DND-41 (cell line): ENCODE data around the gene ENTPD8.

ENCODE experiments used
- ATAC-seq: fragments of 200-7000 bp; cut with Tn5 transposase; 3 replicates; pipeline ENCODE4 v1.9.1; 2021; ENCODE audit warnings: low read depth; ENCODE audit not compliant: insufficient read depth
- DNase-seq: peaks from one replicate; pipeline ENCODE4 v3.0.0-alpha.2; 2020
- H2AFZ ChIP-seq: 2 replicates; pipeline ENCODE4 v1.6.0; 2012; ENCODE audit warnings: low read depth, low read length
- H3K27ac ChIP-seq: 2 replicates; pipeline ENCODE4 v1.5.1; 2012; ENCODE audit warnings: low read length, inconsistent platforms
- H3K27me3 ChIP-seq: fragments of 200-600 bp; sonication (generic); 2 replicates; pipeline ENCODE4 v1.6.0; 2012; ENCODE audit warnings: low read length, mild to moderate bottlenecking, inconsistent platforms; ENCODE audit not compliant: insufficient read depth, poor library complexity
- H3K36me3 ChIP-seq: 2 replicates; pipeline ENCODE4 v1.5.1; 2012; ENCODE audit warnings: low read length, inconsistent platforms; ENCODE audit not compliant: insufficient read depth
- H3K4me1 ChIP-seq: 2 replicates; pipeline ENCODE4 v1.5.1; 2012; ENCODE audit warnings: mild to moderate bottlenecking, low read length; ENCODE audit not compliant: insufficient read depth
- H3K4me2 ChIP-seq: 2 replicates; pipeline ENCODE4 v1.6.0; 2012; ENCODE audit warnings: mild to moderate bottlenecking, moderate library complexity, low read length, inconsistent platforms; ENCODE audit not compliant: insufficient read depth
- H3K4me3 ChIP-seq, 2 experiments: fragments of 200-600 bp in 1 of 2; shearing (Covaris generic) in 1 of 2; 2 replicates each; pipeline ENCODE4 v1.5.1; 2012 to 2016; ENCODE audit warnings: inconsistent platforms in 2 of 2, low read length in 2 of 2, mild to moderate bottlenecking in 2 of 2, low read depth in 1 of 2, moderate library complexity in 1 of 2
- H3K79me2 ChIP-seq: 2 replicates; pipeline ENCODE4 v1.6.0; 2012; ENCODE audit warnings: low read length, inconsistent platforms; ENCODE audit not compliant: insufficient read depth
- H3K9ac ChIP-seq: 2 replicates; pipeline ENCODE4 v1.6.0; 2012; ENCODE audit warnings: low read depth, mild to moderate bottlenecking, inconsistent platforms, low read length, moderate library complexity
- H3K9me3 ChIP-seq: 2 replicates; pipeline ENCODE4 v1.5.1; 2012; ENCODE audit warnings: low read length, moderate library complexity, mild to moderate bottlenecking, inconsistent platforms; ENCODE audit not compliant: insufficient read depth, severe bottlenecking
- H4K20me1 ChIP-seq: 2 replicates; pipeline ENCODE4 v1.6.0; 2012; ENCODE audit warnings: low read length; ENCODE audit not compliant: insufficient read depth
- EZH2 ChIP-seq: IDR thresholded peaks from 3 replicates; pipeline ENCODE4 v1.6.1; 2012; ENCODE audit warnings: borderline replicate concordance, low read depth, mild to moderate bottlenecking, moderate library complexity, low read length, inconsistent platforms; ENCODE audit not compliant: severe bottlenecking
- TF ChIP-seq, protein P1 (sequence below): IDR thresholded peaks from 2 replicates; pipeline ENCODE4 v1.5.1; 2012; ENCODE audit warnings: borderline replicate concordance, low read length, moderate library complexity, mild to moderate bottlenecking; ENCODE audit not compliant: poor library complexity, severe bottlenecking; ENCODE audit errors: extremely low read depth

The ENTPD8 gene

DNA sequence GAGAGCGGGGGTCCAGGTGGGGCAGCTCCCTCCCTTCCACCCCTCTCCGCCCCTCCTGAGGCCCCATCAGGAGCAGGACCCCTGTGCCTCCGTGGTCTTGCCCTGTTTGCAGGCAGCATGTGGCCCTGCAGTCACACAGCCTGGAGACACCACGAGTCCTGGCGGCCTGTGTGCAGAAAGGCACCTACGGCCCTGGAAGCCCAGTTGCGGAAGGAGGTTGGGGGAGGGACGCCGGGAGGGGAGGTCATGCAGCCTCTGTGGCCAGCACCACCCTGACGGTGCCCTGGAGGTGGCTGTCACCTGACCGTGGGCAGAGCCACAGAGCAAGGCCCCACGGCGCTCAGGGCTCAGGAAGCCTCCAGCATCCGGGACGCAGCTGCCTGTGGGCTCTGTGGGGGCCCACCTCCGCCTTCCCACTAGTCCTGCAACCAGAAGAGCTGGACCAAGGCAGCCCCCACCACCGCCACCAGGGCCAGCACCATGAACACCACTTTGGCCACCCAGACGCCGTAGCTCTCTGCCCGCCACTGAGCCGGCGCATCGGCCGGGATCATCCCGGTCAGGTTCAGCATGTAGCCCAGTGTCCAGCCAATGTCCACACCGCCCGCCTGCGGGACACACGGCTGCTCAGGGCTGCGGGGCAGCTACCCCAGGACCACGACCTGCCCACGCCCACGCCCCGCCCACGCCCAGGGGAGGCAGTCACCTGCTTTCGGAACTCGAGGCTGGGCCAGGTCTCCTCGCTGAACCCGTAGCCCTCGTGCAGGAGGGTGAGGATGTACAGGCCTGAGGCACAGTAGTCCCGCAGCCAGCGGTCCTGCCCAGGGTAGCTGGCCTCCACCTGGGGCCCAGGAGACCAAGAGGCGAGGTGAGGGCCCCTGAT is 6.4 kb downstream of the ENTPD8 start:
- Histone ChIP-seq H3K4me1 (no peaks in the 10 kb centered on the region), H3K9ac (no peak overlapping the region), H3K27ac (no peak overlapping the region), H3K79me2 (no peaks in the 10 kb centered on the region), H2AFZ (no peak overlapping the region), H3K36me3 (no peaks in the 10 kb centered on the region), H3K4me3 (no peak overlapping the region), H3K4me2 (no peak overlapping the region), H4K20me1 (peaks cover 7% of the 10 kb centered on the region; the same call in 1 of the 2 replicates), H3K9me3 (no peaks in the 10 kb centered on the region), H3K27me3 (no peaks in the 10 kb centered on the region)
- TF ChIP-seq, protein P1, sequence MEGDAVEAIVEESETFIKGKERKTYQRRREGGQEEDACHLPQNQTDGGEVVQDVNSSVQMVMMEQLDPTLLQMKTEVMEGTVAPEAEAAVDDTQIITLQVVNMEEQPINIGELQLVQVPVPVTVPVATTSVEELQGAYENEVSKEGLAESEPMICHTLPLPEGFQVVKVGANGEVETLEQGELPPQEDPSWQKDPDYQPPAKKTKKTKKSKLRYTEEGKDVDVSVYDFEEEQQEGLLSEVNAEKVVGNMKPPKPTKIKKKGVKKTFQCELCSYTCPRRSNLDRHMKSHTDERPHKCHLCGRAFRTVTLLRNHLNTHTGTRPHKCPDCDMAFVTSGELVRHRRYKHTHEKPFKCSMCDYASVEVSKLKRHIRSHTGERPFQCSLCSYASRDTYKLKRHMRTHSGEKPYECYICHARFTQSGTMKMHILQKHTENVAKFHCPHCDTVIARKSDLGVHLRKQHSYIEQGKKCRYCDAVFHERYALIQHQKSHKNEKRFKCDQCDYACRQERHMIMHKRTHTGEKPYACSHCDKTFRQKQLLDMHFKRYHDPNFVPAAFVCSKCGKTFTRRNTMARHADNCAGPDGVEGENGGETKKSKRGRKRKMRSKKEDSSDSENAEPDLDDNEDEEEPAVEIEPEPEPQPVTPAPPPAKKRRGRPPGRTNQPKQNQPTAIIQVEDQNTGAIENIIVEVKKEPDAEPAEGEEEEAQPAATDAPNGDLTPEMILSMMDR, result no peak
- no peak for TF ChIP-seq EZH2
- ATAC-seq, result no peak
- DNase-seq, result no peak

DNA sequence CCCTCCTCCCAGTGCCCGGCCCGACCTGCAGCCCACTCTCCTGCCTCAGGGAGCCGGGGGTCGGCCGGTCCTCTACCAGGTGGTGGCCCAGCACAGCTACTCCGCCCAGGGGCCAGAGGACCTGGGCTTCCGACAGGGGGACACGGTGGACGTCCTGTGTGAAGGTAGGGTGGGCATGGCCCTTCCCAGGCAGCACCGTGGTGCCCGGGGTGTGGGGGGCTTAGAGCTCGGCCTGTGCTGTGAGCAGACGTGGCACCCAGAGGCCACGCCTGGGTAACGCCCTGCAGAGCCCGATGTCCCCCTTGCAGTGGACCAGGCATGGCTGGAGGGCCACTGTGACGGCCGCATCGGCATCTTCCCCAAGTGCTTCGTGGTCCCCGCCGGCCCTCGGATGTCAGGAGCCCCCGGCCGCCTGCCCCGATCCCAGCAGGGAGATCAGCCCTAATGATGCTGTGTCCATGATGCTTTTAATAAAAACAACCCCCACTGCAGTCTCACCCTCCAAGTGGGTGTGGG is 7.2 kb downstream of the ENTPD8 start:
- Histone ChIP-seq H3K9me3 (no peaks in the 10 kb centered on the region), H3K27ac (no peak overlapping the region), H3K36me3 (no peaks in the 10 kb centered on the region), H3K4me3 (no peak overlapping the region), H3K79me2 (no peaks in the 10 kb centered on the region), H3K4me1 (no peaks in the 10 kb centered on the region), H3K9ac (no peak overlapping the region), H3K4me2 (no peak overlapping the region), H3K27me3 (no peaks in the 10 kb centered on the region), H2AFZ (no peak overlapping the region), H4K20me1 (peaks cover 7% of the 10 kb centered on the region; the same call in 1 of the 2 replicates)
- DNase-seq (no peak), ATAC-seq (no peak)
- no peak for TF ChIP-seq EZH2
- TF ChIP-seq, protein P1, result no peak

GRCh38 chr9:137433349-137433915 is 7.7 kb downstream of the ENTPD8 start:
- DNase-seq, result no peak
- TF ChIP-seq, protein P1, result no peak
- TF ChIP-seq EZH2, result no peak
- no peak for ATAC-seq
- no peaks in the 10 kb centered on the region for H3K79me2 ChIP-seq
- H3K27ac ChIP-seq, result no peak overlapping the region
- no peak overlapping the region for H3K4me3 ChIP-seq
- no peak overlapping the region for H3K9ac ChIP-seq
- no peaks in the 10 kb centered on the region for H3K36me3 ChIP-seq
- no peaks in the 10 kb centered on the region for H3K4me1 ChIP-seq
- H3K27me3 ChIP-seq, result no peaks in the 10 kb centered on the region
- no peak overlapping the region for H3K4me2 ChIP-seq
- peaks cover 7% of the 10 kb centered on the region; the same call in 1 of the 2 replicates for H4K20me1 ChIP-seq
- no peak overlapping the region for H2AFZ ChIP-seq
- no peaks in the 10 kb centered on the region for H3K9me3 ChIP-seq
